Inflammatory macrophage (primary cell): ENCODE results near the gene FEV.

Experiments used
- DNase-seq, 2 donors: peaks; one replicate each; pipeline ENCODE4 v3.0.0-alpha.2; 2020 to 2022

Gene FEV

DNA sequence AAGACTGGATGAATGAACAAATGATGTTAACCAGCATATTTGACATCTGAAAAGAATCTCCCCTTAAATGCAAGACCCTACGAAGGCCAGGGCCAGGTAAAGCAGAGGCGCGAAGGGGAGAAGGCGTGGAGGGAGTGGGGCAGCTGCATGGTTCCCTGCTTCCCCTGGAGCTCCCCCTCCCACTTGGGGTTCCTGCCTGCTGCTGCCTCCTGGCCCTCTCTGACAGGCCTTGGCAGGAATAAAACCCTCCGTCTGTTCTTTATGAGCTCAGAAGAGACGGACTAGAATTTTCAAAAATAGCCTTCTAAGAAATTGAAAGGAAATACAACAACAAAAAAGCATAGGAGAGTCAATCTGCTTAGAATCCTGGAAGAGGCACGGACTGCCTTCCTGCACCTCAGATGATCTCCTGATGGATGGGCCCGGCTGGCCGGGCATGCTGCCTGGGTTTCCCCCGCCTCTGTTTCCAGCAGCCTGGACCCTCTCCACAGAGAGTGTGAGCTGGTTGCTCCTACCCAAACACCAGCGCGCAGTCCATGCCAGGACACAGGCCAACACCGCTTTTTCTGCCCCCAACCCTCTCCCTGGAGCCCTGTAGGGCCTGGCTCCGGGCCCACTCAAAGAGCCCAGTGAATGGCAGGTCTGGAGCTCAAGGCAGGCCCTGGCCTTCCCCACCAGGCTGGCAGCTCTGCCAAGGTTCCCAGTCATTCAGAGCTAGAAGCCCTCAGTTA lies 32.4 kb upstream of the FEV start:
- DNase-seq, result no peak

DNA sequence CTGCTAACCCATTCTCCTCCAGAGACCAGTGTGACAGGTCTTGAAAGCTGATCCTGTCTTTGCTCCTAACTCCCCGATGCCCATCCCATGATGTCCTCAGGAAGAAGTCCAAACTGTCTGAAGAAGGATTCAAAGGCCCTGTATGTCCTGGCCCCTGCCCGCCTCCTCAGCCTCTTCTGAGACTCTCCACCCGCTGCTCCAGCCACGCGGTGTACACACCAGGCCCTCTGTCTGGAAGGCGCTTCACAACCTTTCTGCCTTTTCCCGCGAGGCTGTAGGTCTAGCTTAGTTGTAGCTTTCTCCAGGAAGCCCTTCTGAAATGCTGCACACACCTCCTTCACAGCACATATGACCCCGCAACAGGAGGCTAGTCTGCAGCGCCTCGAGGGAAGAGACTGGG lies 31.7 kb upstream of the FEV start:
- DNase-seq, result no peak

DNA sequence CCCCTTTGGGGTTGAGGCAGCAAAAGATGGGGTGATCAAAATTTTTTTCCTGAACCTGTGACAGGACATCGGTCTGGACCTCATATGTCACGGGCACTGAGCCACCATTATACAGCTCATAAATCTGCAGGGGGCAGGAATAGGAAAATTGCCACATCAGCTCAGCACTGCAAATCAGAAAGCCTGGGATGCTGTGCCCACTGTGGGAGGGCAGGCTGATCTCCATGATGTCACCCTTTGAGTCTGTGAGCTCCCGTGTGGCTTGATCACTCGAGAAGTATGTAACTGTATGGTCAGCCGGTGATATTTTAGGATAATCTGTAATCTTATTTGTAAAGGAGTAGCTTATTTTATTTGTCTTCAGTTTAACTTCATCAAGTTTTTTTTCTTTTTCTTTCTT lies 25.9 kb upstream of the FEV start:
- DNase-seq, result no peak

DNA sequence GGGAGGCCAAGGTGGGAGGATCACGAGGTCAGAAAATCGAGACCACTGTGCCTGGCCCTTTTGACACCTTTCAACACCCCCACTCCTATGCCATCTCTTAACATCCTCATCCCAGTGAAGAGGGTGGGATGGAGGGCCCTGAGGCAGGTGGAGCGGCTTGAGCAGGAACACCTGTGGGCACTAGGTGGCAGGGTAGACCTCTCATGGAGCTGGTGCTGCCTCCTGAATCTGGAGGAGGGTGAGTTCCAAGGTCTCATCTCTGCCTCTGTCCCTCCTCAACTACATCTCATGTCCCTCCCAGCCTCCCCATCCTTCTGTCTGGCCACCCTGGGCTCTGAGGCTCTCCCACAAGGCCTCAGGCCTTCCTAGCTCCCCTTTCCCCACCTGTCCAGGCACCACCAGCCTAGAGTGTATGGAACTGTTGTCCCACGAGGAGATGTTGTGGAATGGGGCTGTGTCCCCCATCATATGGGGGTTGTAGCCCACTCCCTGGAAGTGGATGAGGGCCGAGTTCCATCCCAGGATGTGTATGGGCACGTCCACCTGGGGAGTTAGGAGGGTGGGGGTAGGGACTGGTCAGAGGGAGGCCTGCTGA lies 25.3 kb upstream of the FEV start:
- DNase-seq, result no peak

DNA sequence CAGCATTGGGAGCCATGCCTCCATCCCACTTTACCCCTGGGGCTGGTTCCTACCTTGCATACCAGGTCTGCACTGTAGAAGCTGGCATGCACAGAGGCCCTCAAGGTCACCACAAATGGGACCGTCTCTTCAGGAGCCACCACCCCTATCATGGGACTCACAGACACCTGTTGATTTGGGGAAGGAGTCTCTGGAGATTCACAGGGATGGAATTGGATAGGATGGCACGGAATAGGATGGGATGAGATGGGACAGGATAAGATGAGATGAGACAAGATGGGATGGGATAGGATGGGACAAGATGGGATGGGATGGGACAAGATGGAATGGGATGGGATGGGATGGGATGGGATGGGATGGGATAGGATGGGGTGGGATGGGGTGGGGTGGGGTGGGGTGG lies 24.3 kb upstream of the FEV start:
- no peak for DNase-seq

DNA sequence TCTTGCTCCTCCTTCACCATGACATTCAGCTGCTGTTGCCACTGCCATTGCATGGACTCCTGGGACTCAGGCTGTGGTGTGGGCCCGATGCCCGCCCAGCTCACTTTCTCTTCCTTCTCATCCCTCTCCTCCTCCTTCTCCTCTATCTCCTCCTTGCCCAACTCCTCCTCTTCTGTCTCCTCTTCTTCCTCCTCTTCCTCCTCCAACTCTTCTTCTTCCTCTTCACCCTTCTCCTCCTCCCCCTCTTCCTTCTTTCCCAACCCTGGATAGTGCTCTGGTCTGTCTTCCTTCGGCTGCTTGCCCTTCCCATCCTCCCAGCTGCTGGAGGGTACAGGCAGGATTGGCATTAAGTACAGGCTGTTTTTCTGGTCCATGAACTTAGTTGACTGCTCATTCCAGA lies 19.0 kb upstream of the FEV start:
- DNase-seq, result no peak

DNA sequence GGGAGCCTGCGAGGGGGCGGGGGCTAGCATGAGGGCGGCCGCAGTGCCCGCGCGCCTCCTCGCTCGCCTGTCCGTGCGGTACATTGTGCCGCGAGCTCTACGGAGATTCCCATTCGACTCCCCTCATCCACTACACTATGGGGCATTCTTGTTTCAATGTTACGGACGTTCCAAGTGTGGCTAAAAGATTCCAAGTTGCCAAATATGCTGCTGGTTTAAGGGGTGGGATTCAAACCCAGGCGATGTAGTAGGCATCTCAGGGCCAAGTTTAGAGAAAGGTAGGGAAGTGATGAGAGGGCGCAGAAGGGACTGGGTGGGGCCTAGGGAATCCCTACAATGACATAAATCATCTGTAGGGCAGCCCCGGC lies 18.3 kb upstream of the FEV start:
- DNase-seq, result no peak

DNA sequence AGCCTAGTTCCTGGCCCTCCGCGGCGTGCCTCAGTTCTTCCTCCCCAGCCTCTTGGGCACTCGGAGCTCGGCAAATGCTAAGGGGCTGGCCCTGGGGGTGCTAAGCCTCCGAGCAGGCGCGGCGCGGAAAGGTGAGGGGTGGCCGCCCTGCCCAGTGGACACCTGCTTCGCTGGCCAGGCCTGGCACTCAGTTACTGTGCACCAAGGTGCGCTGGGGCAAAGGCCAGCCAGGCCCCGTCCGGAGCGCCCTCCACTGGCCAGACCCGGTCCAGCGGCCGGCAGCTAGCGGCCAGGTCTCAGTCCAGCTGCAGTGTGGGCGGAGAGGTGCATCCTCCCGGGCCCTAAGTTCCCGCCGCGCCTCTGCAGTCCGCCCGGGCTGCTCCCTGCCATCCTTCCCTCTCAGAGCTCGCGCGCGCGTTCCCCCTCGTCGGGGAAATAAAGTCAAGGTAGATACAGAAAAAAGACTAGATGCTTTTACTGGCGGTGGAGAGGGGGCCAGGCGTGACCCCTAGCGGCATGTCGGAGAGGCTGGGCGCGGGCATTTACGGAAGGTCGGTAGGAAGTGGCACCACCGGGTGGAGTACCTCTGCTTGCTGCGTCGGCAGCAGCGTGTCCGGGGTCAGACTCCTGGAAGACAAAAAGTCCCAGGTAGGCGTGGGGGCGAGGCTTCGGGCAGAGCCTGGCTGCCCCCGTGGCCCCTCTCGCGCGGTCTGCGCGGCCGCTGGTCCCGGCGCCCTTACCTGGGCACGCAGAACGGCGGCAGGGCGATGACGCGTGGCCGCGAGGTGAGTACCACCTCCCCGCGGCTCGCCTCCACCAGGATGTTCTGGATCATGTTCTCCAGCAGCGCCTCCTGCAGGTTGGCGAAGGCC lies 17.6 kb upstream of the FEV start:
- DNase-seq, result peak in 1 of 2 donors; percentile 11

DNA sequence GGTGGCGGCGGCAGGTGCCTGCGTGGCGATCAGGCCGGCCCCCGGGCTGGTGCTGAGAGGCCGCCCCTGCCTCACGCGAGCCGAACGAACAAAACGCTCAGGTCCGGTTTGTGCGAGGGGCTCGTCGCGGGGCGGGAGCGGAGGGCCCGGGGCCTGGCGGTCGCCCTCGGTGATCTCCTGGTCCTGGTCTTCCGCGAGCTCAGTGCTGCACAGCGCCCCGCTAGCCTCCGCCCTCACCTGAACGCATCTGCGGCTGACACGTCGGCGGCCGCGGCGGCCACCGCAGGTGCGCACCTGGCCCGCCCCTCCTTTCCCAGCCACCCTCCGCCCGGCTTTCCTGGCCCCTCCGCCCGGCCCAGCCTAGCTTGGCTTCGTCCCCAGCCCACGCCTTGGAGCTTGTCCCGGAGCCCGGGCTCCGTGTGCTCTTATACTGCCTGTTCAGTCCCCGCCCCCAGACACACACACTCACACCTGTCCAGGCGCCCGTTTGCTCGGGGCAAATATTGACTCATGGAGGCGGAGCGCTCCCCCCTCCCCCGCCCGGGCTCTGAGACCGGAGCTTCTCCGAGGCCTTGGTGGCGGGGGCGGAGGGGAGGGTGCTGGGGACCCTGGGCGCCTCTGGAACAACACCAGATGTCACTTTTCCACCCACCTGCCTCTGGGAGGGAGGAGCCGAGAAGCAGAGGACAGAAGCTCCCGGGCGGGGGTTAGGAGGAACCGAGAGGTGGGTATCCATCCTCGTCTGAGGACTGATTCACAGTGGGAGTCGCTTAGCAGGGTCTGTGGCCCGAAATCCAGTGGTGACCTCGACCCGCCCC lies 16.8 kb upstream of the FEV start:
- no peak for DNase-seq

DNA sequence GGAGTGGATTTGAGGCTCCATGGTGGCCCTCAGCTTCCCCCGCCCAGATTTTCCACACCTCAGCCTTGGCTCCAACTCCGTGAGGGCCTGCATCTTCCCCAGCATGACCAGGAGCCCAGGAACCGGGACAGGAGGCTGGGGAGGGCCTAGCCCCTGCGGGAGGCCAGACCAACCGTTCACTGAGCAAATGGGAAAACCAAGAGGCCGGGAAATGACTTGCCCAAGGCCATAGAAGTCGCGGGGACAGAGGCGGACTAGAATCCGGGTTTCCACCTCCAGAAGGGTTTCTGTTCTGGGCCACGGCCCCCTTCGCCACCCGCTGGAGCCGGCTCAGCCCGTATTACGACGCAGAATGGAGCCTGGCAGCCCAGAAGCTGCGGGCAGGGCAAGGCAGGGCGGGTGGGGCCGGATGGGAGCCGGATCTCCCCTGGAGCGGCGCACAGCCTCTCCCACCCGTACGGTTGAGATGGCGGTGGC lies 16.2 kb upstream of the FEV start:
- DNase-seq, result no peak

DNA sequence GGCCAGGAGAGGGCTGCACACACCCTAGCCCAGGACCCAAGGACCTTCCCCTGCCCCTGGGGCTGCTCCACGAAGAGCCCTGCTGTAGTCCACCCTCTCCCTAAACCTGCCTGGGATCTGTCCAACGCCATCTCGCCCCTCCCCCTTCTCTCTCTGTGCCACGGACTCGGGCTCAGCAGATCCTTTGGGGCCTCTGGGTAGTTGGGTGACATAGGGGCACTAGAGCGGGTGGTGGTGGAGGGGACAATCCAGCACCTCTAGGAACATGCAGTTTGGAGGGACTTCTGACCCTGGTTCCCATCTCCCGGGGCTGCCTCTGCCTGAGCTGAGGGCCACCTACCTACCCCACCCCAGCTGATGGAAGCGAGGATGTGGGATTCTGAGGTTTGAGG lies 15.6 kb upstream of the FEV start:
- no peak for DNase-seq

DNA sequence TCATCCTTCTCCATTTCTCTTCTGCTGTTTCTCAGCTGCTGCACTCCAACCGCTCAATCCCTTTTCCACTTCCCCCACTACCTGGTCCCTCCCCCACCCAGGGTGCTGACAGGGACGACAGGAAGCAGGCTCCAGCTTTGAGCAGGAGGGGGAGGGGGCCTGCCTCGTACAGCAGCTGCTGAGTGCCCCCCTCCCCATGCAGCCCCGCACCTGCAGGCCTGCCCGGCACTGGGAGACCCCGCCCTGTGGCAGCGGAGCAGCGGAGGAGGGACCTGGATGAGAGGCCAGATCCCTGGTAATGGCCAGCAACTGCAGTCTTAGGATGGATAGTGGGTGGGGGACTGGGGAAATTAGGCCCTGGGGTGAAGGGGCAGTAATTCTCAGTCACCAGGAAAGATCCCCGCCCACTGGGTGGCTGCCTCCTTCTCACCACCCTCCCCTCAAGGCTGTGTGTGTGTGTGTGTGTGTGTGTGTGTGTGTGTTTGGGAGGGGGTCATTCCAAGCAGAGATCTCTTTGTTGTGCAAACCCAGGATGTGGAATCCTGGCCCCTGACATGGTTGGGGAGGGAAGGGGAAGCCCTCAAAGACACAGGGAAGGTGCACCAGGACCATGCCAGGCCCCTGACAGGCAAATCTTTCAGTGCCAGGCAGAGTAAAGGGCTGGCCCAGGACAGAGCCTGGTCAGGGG lies 15.0 kb upstream of the FEV start:
- no peak for DNase-seq

DNA sequence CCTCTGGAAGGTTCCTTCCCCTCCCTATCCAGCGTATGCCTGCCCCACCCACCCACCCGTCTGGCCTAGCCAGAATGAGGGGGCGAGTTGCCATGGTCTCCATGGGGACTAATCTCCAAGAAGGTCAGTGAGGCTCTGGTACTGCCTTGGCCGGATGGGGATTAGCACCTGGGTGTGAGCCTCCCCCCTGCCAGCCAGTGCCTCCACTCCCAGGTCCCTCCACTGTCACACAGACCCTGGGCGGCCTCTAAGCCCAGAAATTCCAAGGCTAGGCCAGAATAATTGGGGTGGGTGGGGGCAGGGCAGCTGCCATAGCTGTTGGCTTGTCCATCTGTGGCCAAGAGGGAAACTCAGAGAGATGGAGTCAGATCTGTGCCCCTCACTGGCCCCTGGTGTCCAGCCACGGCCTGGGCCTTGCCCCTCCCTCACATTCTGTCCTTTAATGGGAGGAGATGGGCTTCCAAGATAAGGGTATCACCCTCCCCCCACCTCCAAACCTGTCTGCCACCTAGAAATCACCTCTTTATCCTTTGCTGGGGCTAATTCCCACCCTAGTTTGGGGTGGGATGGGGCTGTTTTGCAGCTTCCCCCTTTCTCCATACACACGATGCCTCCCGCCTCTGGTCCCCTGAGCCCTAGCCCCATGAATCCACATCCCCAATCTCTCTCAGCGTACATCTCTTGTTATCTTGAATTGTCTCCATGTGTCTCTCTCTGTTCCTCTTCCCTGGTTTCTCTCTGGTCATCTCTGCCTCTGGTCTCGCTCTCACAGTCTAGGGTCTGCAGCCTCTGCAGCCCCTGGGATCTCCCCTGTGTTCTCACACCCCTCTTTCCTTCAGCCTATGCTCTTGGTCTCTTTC lies 14.3 kb upstream of the FEV start:
- DNase-seq, result no peak

DNA sequence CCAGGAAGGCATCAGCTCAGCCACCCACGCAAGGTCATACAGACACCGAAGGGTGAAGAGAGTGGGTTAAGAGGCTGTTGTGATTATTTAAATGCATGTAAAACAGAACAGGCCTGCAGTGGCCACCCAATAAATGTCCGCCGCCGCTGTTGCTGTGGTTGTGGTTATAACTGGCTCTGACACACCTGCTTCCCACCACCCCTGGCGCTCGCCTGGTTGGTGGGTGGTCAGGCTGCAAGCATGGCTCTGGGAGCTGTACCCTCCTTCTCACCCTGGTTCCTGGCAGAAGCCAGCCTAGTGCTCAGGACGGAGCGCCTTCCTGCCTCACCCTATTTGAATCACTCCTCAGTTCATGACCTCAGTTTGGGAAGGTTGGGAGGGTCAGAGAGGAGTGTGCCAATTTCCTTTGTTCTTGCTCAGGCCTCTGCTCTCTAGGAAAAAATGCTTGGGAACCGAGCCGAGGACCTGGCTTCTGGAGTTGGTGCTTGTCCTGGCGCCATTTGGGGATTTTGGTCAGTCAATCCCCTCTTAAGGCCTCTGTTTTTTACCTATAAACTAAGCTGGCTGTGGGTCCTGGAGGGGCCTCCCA lies 13.5 kb upstream of the FEV start:
- no peak for DNase-seq

DNA sequence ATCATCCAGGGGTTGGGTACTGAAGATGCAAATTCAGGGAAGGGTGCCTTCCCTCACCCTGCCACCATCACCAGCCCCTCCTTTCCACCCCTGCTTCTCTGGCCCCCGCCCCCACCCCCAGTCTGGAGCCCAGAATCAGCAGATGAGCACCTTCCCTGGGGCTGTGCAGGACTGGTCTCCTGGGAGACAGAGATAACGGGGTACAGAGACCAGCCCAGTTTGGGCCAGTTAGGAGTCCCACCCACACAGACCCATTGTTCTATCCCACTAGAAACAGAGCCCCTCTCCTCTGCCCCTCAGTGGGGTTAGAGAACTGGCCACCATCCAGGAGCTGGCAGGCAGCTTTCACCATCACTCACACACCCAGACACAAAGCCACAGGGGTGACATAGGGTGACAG lies 12.7 kb upstream of the FEV start:
- DNase-seq, result no peak

DNA sequence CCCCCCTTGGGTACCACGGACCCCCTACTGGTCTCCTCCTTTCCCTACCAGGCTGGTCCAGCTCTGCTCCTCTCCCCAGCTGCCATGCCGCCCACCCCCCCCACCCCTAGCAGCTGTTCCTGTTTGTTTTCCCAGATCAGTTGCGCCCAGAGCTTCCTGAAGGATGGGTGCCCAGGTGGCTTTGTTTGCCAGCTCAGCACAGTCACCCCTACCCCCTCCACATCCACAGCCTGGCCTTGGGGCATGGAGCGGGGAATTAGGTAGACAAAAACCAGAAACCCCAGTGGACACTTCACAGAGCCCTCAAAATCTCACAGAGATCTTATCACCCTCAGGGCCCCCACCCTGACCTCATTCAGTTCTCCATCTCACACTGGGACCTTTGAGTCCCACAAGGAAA lies 12.0 kb upstream of the FEV start:
- no peak for DNase-seq

DNA sequence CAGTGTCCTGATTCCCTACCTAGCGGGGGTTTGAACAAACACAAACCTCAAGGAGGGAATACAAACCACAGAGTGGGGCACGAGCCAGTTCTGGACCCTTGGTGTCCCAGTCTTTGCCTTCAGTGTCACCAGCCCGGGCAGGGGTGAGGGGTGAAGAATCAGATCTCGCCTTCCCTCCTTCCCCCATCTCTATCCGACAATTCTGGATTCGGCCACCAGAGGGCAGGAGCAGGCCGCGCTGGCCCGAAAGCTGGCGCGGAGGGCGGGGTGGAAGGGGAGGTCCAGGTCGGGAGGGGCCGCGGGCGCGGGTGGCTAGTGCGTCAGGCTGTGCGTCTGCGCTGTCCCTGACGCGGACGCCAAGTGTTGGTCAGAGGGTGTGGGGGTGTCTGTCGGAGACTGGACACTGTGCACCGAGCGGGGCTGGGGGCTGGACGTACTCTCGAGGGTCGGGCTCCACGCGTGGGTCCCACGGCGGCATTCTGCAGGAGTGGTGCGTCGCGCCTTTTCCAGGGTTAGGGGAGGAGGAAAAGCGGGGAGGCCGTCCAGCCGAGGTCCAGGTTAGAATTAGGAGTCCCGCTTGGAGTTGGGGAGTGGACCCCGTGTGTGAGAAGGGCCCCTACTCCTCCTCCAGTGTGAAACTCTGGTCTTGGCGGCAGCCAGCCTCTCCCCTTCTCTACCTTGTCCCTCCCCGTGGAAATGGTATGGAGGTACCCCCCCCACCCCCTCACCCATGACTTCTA lies 11.2 kb upstream of the FEV start:
- peak; percentile 58 for DNase-seq

DNA sequence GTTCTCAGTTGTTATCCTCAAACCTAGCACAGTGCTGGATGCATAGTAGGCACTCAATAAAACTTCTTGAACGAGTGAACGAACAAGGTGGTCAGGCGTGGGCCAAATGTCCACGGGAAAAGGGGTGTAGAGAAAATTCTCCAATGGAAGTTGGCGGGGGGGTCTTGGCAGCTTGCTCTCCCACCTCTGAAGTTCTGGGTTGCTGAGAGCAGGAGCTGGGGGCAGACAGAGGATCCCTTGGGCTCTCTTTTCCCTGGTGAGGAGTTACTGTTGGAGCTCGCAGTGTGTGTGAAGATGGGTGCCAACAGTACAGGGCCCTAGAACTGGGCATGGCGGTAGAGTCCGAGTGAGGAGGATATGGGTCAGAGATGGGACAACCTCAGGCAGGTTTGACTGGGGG lies 10.6 kb upstream of the FEV start:
- DNase-seq, result no peak

DNA sequence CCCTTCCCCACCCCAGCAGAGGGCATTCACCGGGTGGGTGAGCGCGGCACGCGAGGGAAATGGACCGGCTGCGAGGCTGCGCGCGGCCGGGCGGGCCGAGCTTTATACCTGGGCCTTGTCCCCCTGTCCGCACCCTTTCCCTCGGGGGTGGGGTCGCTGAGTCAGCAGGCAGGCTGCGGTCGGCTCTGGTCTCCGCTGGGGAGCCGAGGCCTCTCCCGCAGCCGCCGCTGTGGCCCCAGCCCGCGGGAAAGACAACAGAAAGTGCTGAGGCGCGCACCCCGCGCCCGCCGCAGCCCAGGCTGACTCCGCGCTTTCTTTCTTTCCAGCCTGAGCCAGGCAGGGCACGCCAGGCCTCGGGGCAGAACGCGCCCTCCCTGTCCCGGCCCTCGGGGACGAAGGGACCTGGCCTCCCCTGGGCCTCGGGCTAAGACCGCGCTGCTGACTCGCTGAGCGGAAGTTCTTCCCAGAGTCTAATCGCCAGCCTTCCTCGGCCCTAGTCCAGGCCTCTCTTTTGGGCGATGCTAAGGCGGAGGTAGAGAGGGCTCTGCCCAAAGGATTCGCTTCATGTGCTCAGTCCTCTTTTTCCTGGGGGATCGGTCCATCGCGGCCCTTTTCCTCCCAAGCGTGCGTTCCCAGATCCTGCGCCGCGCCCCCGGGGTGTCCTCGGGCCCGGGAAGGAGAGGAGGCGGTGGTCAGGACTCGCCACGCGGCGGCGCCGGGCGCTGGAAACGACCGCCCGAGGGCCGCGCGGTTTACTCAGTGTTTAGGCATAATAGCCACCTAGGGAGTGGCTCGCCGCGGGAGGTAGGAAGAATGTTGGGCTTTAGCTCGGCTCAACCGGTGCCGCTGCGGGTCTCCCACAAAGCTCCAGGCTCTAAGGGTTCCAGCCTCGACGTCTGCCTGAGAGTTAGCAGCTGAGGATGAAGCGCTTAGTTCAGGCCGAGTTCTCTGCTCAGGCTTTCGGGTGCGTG lies 8.6 kb upstream of the FEV start, which contains the start of gene CRYBA2:
Gene CRYBA2 (minus strand): TSS at position 78 of the 971 bp plus-strand sequence. CDS start 246 bp downstream, outside the sequence.
- no peak for DNase-seq
